Effector memory CD8-positive, alpha-beta T cell (primary cell): ENCODE data around the gene XAGE5.

ENCODE experiments used
- ATAC-seq: fragments of 150-1000 bp; cut with Tn5 transposase; replicated peaks from 2 replicates; pipeline ENCODE4 v1.10.0; 2021; ENCODE audit warnings: mild to moderate bottlenecking, moderate library complexity
- DNase-seq, 3 experiments: peaks; one replicate each; pipeline ENCODE4 v3.0.0; 2021
- H3K27ac Mint-ChIP-seq, 2 donors: one replicate each; pipeline ENCODE4 v1.8.0; 2022; ENCODE audit warnings: mild to moderate bottlenecking in 2 of 2, mixed read lengths in 2 of 2, moderate library complexity in 2 of 2
- H3K27me3 Mint-ChIP-seq, 2 donors: one replicate each; pipeline ENCODE4 v1.8.0; 2022; ENCODE audit warnings: mixed read lengths in 2 of 2
- H3K36me3 Mint-ChIP-seq: one replicate; pipeline ENCODE4 v1.8.0; 2022; ENCODE audit warnings: mild to moderate bottlenecking, moderate library complexity, mixed read lengths; ENCODE audit not compliant: insufficient read depth
- H3K4me1 Mint-ChIP-seq, 2 donors: one replicate each; pipeline ENCODE4 v1.8.0; 2022; ENCODE audit warnings: low read depth in 2 of 2, mixed read lengths in 2 of 2
- H3K4me3 Mint-ChIP-seq, 2 donors: one replicate each; pipeline ENCODE4 v1.8.0; 2022; ENCODE audit warnings: mild to moderate bottlenecking in 2 of 2, mixed read lengths in 2 of 2, moderate library complexity in 2 of 2
- H3K9me3 Mint-ChIP-seq, 2 donors: one replicate each; pipeline ENCODE4 v1.8.0; 2022; ENCODE audit warnings: mixed read lengths in 2 of 2

The XAGE5 gene

GRCh38 chrX:52865343-52865998 lies 54.4 kb downstream of the XAGE5 start:
- no peaks in the 10 kb centered on the region for H3K36me3 Mint-ChIP-seq
- H3K9me3 Mint-ChIP-seq = no peaks in the 10 kb centered on the region
- DNase-seq (no peak), ATAC-seq (no peak)
- H3K27ac Mint-ChIP-seq = no peak overlapping the region
- peaks cover 0 to 2% of the 10 kb centered on the region in 2 donors for H3K4me1 Mint-ChIP-seq
- H3K4me3 Mint-ChIP-seq = no peak overlapping the region
- peaks cover 0 to 11% of the 10 kb centered on the region in 2 donors for H3K27me3 Mint-ChIP-seq
